Left kidney (tissue), 2 donors: ENCODE results near the gene SDHAF4. TPM values are rescaled to one million over a fixed set of nuclear protein-coding genes. Genes with fewer than 3 reads are reported as not detected.
"Not testable (repeated sequence)": the region's sequence is repeated elsewhere in the genome, so short reads cannot be mapped to it uniquely, and the experiment has no call there.

Experiments used
- DNase-seq: peaks from one replicate; pipeline ENCODE4 v3.0.0-alpha.2; 2013
- polyA plus RNA-seq: library from polyadenylated mRNA; unstranded; fragments of 120-200 nt; gene quantifications from one replicate; pipeline ENCODE4 v1.2.1, GENCODE V29; 2013; ENCODE audit not compliant: insufficient read length

SDHAF4 gene
- polyA plus RNA-seq, 1 donor, result 22.8 TPM

GRCh38 chr6:70590400-70590799, 23.7 kb downstream of the SDHAF4 start:
- no peak for DNase-seq

GRCh38 chr6:70592391-70593117, 25.8 kb downstream of the SDHAF4 start:
- DNase-seq, result no peak

- no peak for DNase-seq
Measured at GRCh38 chr6:70593118-70593486, 26.4 kb downstream of the SDHAF4 start.

GRCh38 chr6:70599187-70599586, 32.5 kb downstream of the SDHAF4 start:
- no peak for DNase-seq

- DNase-seq, result no peak
Measured at GRCh38 chr6:70601014-70601413, 34.3 kb downstream of the SDHAF4 start.

GRCh38 chr6:70604254-70604653, 37.5 kb downstream of the SDHAF4 start:
- DNase-seq, result no peak

GRCh38 chr6:70607371-70607770, 40.6 kb downstream of the SDHAF4 start:
- not testable (repeated sequence) for DNase-seq

GRCh38 chr6:70609181-70609580, 42.5 kb downstream of the SDHAF4 start:
- not testable (repeated sequence) for DNase-seq

GRCh38 chr6:70616728-70617260, 50.1 kb downstream of the SDHAF4 start:
- no peak for DNase-seq

GRCh38 chr6:70620746-70621145, 54.0 kb downstream of the SDHAF4 start:
- DNase-seq, result no peak

- DNase-seq, result no peak
Measured at GRCh38 chr6:70622461-70622860, 55.7 kb downstream of the SDHAF4 start.

- no peak for DNase-seq
Measured at GRCh38 chr6:70625436-70625835, 58.7 kb downstream of the SDHAF4 start.

GRCh38 chr6:70627500-70628254, 60.9 kb downstream of the SDHAF4 start:
- DNase-seq, result no peak

- no peak for DNase-seq
Measured at GRCh38 chr6:70629929-70630328, 63.2 kb downstream of the SDHAF4 start.

GRCh38 chr6:70633870-70634269, 67.1 kb downstream of the SDHAF4 start:
- DNase-seq, result no peak

GRCh38 chr6:70636596-70636995, 69.9 kb downstream of the SDHAF4 start:
- no peak for DNase-seq

GRCh38 chr6:70638468-70638867, 71.7 kb downstream of the SDHAF4 start:
- no peak for DNase-seq

Other genes starting within 250 kb of the SDHAF4 start
- 34.8 TPM for gene FAM135A, start 153.4 kb upstream of the SDHAF4 start, polyA plus RNA-seq
- 31.3 TPM for gene SMAP1, start 101.0 kb downstream of the SDHAF4 start, polyA plus RNA-seq